GM18909 (cell line): ENCODE measurements around the gene SLC30A3.

ENCODE experiments used
- ATAC-seq: cut with Tn5 transposase; IDR thresholded peaks from one replicate; pipeline ENCODE4 v1.9.1; 2021; ENCODE audit warnings: mild to moderate bottlenecking; ENCODE audit not compliant: unreplicated experiment, poor library complexity

The SLC30A3 gene

DNA sequence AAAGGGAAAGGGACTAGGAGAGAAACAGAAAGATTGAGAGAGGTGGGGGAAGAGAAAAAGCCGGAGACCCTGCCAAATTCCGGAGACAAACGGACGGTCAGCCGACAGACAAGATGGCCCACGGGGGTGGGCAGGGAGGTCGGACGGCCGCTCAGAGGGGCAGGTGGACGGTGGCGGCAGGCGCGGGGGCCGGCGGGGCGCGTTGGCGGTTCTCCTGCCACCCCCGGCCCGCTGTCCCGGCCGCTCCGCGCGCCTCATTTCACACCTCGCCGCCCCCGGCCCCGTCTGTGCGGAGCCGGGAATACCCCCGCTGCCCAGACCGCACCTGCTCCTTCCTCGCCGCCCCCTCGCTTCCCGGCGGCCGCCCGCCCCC lies 935 bp downstream of the SLC30A3 start:
- ATAC-seq, result no peak

DNA sequence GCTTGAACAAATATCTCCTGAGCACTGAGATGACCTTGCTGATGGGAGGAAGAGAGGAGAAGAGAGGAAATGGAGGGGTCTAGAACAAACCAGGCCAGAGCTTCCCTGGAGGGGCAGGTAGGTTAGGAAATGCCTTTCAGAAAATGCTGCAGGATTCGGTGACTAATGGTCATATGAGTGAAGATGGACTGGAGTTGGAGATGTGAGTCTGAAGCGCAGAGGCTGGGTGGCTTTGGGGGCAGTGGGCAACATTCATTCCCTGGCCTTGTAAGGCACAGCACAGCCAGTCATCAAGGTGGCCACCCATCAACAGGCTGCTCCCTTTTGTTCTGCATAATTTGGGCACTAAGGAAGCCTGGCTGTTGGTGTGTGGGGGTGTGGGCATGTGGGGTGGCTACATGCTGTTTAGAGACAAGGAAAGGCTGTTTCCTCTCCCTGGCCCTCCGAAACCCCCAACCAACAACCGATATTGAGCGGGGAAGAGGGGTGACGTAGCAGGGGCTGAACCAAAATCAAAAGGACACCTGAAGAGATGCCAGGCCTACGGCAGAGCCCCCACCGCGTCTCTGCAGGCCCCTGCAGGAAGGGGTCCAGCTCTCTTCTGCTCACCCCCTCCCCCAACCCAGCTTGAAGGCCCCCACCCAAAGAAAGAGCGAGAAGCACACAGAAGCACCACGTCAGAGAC lies 1.5 kb downstream of the SLC30A3 start:
- no peak for ATAC-seq

DNA sequence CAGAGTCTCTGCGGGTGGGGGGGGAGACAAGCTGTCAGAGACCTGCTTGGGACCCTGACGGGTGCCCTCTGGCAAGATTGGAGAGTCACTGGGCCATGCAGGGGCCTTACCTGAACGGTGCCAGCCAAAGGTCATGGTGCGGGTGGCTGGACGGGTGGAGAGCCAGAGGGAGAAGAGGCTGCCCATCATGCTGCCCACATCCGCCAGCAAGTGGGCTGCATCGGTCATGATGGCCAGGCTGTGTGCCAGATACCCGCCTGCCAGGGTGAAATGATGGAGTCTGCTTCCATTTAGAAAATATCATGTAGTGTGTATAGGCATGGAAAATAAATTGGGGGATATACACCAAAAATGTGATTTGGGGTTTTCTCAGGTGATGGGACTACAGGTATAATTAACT lies 4.8 kb downstream of the SLC30A3 start:
- ATAC-seq, result no peak

DNA sequence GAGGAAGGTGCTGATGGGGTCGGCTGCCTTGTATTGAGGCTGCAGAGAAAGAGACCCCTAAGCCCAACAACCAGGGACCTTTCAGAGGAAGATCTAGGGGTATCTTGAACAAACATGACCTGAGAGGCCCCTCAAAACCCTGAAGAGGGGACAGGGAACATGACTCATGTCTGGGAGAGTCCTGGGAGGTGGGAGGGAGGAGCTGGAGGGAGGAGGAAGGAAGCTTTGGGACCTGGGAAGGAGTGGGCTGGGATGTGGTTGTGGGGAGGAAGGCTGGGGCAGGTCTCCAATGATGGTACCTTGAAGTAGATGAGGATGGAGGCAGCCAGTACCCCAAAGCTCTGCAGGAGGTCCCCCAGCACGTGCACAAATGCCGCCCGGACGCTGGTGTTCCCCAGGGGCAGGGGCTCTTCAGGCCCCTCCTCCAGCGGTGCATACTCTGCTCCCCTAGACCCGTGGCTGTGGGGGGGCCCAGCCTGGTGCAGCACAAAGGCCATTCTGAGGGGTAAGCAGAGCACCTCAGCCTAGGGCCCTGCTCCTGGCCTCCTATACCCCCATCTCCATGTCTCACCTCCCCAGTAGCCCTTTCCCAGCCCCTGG lies 5.9 kb downstream of the SLC30A3 start:
- ATAC-seq, result no peak

DNA sequence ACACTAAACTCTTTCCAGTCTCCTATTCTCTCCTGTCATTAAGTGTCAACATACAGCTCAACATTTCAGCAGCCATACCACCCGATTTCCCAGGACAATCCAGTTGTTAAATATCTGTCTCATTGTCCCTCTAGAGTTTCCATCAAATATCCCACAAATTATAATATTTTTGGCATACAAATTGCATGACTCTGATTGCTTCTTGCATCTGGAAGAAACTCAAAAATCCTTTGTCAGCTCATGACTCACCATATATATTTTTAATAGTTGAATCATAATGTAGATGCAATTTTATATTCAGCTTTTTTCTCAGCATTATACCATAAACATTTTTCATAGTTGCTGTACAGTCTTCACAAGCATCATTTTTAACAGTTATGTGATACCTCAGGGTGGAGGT lies 7.2 kb downstream of the SLC30A3 start:
- no peak for ATAC-seq

DNA sequence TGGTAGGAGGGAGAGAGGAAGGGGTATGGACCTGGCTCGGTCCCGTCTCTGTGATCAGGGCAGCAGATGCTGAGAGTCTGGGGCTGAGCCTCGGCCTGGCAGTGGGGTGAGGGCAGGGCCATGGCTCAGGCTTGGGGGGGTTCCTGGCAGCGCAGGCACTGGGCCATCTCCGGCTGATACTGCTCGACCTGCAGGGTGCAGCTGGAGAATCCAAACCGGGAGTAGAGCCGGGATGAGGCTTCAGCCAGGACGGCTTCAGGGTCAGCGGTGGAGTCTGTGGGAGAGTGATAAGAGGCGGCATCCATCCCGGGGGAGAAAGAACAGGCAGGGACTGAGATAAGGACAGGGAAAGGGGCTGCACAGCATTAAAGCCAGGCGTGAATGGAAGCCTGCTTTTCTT lies 7.7 kb downstream of the SLC30A3 start:
- no peak for ATAC-seq

DNA sequence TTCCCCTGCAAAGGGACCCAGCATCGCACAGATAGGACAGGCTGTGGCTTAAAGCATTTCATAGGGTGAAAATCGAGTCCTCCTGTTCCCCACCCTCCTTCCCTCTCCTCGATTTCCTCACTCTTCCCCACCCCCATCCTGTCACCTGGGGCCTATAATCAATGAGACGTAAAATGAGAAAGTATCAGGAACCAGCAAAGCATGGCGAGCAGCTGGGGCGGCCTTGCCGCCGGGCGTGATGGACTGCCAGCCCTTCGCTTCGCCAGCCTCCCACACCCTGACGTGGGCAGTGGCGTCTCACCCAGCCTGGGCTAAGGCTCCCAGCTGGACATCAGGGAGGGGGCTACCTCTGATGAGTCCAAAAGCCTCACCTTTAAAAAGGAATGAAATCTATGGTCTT lies 11.1 kb downstream of the SLC30A3 start:
- ATAC-seq, result no peak

DNA sequence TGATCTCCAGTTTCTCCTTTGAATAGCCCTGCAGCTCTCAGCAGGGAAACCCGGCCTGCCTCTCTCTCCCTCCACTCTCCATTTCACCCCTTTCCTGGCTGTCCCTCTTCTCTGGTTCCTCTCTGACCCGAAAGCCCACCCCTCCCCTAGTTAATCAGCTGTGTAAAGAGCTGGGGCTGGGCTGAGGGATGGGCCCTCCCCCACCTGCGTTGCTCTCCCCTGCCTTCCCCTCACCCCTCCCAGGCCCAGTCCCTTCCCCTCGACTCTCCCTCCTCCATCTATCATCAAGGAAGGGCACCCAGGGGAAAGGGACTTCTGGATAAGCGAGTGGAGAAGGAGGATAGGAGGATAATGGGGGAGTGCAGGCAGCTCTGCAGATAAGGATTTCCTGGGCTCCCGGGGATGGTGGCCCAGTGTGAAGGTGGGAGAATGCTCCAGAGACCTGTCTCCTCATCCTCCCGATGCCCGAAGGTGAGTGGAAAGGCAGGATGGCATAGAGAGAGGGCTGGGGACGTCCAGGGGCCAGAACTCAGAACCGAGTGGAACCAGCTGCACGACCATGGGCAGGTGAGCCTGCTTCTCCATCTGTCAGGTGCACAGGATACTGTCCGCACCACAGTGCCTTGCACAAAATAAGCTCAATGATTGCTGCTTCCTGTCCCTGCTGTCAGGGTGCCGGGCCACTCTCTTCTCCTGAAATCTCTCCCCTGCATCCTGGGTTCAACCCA lies 12.0 kb downstream of the SLC30A3 start:
- ATAC-seq, result no peak

DNA sequence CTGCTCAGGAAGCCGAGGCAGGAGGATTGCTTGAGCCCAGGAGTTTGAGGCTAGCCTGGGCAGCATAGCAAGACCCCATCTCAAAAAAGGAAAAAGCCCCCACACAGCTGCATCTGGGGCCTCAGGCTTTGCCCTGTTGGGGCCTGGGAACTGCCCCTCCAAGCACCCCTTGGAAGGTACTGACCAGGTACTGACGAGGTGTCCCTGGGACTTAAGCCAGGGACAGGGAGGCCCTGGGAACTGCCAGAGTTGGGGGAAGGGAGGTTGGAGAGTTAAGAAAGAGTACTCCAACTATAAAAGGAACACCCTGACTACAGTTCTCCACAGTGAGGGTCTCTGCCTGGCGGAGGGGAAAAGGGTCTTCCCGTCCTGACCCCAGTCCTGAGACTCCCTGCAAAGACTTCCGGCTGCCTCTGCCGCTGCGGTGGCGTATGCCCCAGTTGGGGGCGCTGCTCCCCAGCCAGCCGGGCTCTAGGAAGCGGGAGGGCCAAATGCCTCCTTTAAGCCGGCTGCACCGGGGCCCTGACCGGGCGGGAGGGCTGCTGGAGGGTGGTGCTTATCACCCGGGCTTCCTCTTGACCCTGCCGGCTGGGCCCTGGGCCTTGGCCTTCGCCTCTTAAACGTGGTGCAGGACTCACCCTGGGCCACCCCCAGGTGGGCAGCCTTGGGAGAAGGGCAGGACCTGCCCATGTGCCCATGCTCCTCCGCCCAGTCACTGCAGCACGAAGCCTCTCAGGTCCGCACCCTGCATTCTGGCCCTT lies 12.8 kb downstream of the SLC30A3 start:
- no peak for ATAC-seq

DNA sequence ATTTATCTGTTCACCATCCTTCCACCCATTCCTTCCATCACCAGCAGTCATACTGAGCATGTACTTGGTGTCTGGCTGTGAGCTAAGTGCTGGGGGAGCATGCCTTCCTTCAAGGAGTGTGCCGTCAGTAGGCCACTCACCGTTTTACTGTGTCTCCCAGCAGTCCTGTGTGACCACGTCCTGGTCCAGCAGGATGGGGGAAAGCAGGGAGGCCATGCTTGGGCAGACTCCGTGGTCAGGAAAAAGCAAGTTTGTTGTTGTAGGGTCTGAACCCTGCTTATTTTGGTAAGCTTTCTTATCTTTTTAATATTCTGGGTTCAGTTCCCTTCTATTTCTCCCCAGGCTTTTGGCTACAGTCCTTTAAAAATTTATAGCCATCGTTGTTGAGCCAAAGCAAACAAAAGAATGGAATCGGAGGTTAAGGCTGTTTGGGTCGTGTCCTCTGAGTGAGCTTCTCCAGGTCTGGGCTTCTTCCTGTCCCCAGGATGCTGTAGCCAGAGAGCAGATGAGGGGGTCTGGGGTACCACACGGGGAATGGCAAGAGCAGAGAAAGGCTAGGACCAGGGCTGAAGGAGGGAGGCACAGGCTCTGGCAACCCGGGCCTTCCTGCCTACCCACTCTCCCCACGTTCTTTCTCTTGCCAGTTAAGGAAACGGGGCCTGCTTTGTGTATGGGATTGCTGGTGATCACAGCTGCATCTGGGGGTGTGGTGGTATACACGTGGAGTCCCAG lies 13.5 kb downstream of the SLC30A3 start:
- ATAC-seq, result no peak

DNA sequence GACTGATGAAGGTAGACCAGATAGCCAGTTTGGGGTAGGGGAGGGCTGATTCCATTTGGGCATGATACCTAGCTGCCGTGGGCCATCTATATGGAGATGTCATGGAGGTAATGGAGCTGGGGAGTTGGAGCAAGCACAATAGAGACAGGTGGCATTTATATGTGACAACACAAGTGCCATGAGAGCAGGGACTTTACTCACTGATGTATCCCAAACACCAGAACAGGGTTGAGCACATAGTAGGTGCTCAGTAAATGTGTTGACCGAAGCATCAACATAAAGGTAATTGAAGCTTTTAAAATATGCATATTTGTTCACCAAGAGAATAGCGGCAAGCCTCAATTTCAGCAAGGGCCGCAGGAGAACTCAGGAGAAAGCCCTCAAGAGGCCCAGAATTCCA lies 15.0 kb downstream of the SLC30A3 start:
- ATAC-seq, result no peak

DNA sequence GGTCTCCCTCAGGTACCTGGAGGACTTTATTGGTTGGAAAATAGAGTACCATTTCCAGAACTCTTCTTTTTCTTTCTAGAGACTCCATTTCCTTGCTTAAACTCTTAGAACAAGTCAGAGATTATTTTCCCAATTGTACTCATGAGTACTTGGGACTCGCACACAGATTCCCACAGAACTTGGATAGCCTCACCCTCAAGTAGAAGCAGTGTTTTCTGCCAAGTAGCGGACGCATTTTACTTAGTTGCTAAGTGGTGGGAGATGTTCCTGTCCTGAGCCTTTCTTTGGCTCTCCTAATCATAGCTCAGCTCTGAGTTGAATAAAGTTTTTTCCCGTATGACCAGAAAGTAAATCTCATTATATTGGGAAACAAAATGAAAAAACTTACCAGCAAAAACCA lies 17.2 kb downstream of the SLC30A3 start:
- ATAC-seq, result no peak

DNA sequence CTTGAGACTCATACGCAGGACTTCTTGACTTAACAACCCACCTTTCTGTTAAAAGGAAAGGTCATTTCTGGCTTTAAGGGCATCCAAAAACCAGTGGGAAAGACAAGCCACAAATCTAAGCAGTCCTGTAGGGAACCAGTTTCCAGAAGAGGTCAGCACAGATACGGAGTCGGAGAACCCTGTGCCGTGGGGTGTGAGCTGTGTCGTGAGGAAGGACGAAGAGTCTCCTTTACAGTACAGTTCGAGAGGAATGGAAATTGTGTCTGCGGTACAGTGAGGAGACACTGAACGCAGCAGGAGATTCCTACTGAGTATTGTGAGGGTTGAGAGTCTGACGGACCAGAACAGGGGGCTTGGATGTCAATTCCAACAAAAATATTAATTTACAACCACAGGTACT lies 17.7 kb downstream of the SLC30A3 start:
- ATAC-seq, result no peak

DNA sequence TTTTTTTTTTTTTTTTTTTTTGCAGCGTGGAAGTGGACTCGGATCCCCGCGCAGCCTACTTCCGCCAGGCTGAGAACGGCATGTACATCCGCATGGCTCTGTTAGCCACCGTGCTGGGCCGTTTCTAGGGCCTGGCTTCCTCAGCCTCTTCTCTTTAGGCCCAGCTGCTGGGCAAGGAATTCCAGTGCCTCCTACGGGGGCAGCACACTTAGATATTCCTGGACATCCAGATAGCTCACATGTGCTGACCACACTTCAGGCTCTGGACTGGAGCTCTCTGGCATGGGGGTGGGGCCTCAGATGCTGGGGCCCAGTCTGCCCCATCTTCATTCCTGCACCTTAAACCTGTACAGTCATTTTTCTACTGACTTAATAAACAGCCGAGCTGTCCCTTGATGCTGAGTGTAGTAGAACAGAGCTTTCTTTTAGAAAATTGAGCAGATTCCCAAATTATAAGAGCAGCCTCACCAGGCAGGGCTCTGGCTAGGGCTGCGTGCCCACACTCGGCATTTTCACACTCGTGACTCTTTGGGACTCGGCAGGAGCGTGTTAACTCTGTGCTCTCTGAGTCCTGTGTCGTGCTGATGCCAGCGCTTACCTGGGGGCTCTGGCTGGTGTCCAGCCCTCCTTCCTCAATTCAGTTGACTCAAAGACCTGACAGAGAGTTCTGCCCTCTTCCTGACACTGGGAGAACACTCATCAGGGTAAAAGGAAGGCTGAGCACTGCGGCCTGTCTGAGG lies 19.3 kb downstream of the SLC30A3 start:
- no peak for ATAC-seq

DNA sequence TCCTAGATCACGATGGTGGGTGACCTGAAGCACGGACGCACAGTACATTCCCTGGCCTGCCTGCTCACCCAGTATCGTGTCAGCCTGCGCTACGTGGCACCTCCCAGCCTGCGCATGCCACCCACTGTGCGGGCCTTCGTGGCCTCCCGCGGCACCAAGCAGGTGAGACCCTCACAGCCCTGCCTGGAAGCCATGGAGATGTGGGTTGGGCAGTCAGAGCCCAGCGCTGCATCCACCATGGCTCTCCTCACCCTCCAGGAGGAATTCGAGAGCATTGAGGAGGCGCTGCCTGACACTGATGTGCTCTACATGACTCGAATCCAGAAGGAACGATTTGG lies 20.3 kb downstream of the SLC30A3 start:
- no peak for ATAC-seq

DNA sequence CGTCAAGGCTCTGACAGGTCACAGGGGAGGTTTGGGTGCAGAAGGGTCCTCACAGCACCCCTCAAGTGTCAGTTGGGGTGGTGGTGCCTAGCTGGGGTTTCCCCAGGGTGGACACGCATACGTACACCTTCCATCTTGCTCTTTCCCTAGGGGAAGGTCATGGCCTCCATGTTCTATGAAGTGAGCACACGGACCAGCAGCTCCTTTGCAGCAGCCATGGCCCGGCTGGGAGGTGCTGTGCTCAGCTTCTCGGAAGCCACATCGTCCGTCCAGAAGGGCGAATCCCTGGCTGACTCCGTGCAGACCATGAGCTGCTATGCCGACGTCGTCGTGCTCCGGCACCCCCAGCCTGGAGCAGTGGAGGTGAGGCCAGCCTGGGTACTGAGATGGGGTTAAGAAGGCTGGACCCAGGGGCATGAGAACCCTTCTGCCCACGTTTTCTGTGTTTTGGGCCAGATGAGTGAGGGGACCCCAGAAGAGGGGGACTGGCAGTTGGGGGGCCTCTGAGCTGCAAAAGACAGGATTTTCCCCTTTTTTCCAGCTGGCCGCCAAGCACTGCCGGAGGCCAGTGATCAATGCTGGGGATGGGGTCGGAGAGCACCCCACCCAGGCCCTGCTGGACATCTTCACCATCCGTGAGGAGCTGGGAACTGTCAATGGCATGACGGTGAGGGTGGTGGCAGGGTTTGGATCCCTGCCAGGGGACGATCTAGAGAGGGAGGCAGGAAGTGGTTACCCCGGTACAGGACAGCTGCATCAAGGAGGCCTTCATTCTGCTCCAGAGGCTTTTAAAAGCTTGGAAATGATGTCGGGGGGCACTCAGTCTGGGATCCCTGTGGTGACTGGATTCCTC lies 20.9 kb downstream of the SLC30A3 start:
- no peak for ATAC-seq

DNA sequence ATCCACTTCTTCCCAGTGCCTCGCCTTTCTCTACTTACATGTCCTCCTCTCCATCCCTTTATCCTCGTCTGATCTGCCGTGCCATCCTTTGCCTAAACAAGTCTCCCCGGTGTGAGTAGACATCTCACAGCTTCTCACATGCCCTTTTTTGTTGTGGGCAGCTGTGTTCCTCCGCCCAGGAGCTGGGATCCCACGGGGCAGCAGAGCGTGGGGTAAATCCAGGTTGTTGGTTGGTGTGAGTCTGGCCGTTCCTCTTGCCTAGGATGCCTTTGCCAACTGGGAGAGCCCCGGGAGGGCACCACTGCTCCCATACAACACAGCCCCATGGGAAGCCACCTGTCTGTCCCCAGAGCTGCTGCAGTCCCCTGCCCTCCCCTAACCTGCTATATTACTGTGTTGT lies 22.4 kb downstream of the SLC30A3 start:
- no peak for ATAC-seq

DNA sequence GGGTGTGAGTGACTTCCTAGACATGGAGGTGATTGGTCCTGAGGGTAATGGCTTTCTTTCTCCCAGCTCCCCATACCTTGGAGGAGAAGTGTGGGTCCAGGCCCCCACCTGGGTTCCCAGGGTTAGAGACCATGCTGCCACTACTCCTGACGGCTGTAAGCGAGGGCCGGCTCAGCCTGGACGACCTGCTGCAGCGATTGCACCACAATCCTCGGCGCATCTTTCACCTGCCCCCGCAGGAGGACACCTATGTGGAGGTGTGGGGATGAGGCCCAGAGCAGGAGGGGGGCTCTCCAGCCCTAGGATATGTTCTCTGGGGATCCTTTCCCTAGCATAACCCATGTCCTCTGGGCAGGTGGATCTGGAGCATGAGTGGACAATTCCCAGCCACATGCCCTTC lies 23.9 kb downstream of the SLC30A3 start:
- no peak for ATAC-seq

DNA sequence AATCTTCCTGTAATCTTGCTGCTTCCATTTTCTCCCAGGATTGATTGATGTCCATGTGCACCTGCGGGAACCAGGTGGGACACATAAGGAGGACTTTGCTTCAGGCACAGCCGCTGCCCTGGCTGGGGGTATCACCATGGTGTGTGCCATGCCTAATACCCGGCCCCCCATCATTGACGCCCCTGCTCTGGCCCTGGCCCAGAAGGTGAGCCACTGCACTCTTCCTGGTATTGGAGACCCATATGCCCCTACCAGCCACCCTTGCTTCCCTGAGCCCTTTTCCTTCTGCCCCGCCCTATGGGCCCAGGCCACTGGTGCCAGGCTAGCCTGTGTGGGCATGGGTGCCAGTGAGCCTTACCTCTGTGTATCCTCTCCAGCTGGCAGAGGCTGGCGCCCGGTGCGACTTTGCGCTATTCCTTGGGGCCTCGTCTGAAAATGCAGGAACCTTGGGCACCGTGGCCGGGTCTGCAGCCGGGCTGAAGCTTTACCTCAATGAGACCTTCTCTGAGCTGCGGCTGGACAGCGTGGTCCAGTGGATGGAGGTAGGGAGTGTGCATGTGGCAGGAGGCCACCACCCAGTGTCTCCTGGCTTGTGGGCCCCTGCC lies 25.4 kb downstream of the SLC30A3 start:
- no peak for ATAC-seq
